Ishikawa (cell line): ENCODE measurements around the gene C7orf57.

Source experiments
- CEBPB ChIP-seq: IDR thresholded peaks from 2 replicates; pipeline ENCODE4 v1.6.1; 2012
- CREB1 ChIP-seq: IDR thresholded peaks from 2 replicates; pipeline ENCODE4 v1.6.1; 2012; ENCODE audit warnings: low read depth
- EGR1 ChIP-seq: IDR thresholded peaks from 2 replicates; pipeline ENCODE4 v1.6.1; 2012
- EP300 ChIP-seq: IDR thresholded peaks from 2 replicates; pipeline ENCODE4 v1.6.1; 2012; ENCODE audit warnings: borderline replicate concordance
- FOXM1 ChIP-seq: IDR thresholded peaks from 2 replicates; pipeline ENCODE4 v1.6.1; 2012; ENCODE audit warnings: low read depth, borderline replicate concordance
- RAD21 ChIP-seq: IDR thresholded peaks from 2 replicates; pipeline ENCODE4 v1.6.1; 2012; ENCODE audit warnings: low read depth
- TAF1 ChIP-seq: IDR thresholded peaks from 2 replicates; pipeline ENCODE4 v1.6.1; 2012; ENCODE audit warnings: low read depth, mild to moderate bottlenecking
- TEAD4 ChIP-seq: IDR thresholded peaks from 2 replicates; pipeline ENCODE4 v1.6.1; 2012
- YY1 ChIP-seq: IDR thresholded peaks from 2 replicates; pipeline ENCODE4 v1.6.1; 2012; ENCODE audit warnings: low read depth
- ZBTB7A ChIP-seq: IDR thresholded peaks from 2 replicates; pipeline ENCODE4 v1.6.1; 2012; ENCODE audit warnings: low read depth
- TF ChIP-seq, protein P1 (sequence below): IDR thresholded peaks from 2 replicates; pipeline ENCODE4 v1.6.1; 2012; ENCODE audit warnings: low read depth, mild to moderate bottlenecking
- TF ChIP-seq, protein P2 (sequence below): IDR thresholded peaks from 2 replicates; pipeline ENCODE4 v1.6.1; 2012
- TF ChIP-seq, protein P3 (sequence below): IDR thresholded peaks from 2 replicates; pipeline ENCODE4 v1.6.1; 2012

DNA sequence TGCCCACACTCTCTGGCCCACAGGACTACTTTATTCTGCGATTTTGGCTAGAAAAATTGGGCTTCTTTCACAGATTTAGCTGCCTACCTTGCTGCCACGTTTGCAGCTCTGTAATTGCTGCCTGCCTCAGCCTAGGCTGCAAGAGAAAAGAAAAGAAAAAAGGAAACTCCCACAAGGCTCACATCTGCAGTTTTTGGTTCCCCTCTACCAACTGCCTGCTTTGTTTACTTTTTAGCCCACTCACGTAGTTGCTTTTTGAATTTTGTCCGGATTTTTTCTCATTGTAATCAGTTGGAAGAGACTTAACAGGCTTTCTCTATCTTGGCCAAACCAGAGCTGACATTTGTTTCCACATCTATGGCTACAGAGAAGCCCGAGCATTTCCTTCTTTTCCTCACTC is 30.7 kb upstream of the C7orf57 start:
- TF ChIP-seq CREB1: no peak
- TF ChIP-seq TAF1: no peak
- TF ChIP-seq EGR1: no peak
- TF ChIP-seq, protein P1, sequence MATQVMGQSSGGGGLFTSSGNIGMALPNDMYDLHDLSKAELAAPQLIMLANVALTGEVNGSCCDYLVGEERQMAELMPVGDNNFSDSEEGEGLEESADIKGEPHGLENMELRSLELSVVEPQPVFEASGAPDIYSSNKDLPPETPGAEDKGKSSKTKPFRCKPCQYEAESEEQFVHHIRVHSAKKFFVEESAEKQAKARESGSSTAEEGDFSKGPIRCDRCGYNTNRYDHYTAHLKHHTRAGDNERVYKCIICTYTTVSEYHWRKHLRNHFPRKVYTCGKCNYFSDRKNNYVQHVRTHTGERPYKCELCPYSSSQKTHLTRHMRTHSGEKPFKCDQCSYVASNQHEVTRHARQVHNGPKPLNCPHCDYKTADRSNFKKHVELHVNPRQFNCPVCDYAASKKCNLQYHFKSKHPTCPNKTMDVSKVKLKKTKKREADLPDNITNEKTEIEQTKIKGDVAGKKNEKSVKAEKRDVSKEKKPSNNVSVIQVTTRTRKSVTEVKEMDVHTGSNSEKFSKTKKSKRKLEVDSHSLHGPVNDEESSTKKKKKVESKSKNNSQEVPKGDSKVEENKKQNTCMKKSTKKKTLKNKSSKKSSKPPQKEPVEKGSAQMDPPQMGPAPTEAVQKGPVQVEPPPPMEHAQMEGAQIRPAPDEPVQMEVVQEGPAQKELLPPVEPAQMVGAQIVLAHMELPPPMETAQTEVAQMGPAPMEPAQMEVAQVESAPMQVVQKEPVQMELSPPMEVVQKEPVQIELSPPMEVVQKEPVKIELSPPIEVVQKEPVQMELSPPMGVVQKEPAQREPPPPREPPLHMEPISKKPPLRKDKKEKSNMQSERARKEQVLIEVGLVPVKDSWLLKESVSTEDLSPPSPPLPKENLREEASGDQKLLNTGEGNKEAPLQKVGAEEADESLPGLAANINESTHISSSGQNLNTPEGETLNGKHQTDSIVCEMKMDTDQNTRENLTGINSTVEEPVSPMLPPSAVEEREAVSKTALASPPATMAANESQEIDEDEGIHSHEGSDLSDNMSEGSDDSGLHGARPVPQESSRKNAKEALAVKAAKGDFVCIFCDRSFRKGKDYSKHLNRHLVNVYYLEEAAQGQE: no peak
- no peak for TF ChIP-seq ZBTB7A
- no peak for TF ChIP-seq RAD21
- TF ChIP-seq, protein P2, sequence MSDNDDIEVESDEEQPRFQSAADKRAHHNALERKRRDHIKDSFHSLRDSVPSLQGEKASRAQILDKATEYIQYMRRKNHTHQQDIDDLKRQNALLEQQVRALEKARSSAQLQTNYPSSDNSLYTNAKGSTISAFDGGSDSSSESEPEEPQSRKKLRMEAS: no peak
- no peak for TF ChIP-seq TEAD4
- no peak for TF ChIP-seq EP300
- no peak for TF ChIP-seq CEBPB
- TF ChIP-seq FOXM1: no peak
- TF ChIP-seq YY1: no peak
- TF ChIP-seq, protein P3, sequence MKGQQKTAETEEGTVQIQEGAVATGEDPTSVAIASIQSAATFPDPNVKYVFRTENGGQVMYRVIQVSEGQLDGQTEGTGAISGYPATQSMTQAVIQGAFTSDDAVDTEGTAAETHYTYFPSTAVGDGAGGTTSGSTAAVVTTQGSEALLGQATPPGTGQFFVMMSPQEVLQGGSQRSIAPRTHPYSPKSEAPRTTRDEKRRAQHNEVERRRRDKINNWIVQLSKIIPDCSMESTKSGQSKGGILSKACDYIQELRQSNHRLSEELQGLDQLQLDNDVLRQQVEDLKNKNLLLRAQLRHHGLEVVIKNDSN: no peak
